Measurements from ENCODE around the gene TFF2. TPM values are rescaled to one million over a fixed set of nuclear protein-coding genes. Genes with fewer than 3 reads are reported as not detected.

The TFF2 gene
- total and polyA plus RNA-seq, 10 donors, result 0.14 TPM; not detected in 9

DNA sequence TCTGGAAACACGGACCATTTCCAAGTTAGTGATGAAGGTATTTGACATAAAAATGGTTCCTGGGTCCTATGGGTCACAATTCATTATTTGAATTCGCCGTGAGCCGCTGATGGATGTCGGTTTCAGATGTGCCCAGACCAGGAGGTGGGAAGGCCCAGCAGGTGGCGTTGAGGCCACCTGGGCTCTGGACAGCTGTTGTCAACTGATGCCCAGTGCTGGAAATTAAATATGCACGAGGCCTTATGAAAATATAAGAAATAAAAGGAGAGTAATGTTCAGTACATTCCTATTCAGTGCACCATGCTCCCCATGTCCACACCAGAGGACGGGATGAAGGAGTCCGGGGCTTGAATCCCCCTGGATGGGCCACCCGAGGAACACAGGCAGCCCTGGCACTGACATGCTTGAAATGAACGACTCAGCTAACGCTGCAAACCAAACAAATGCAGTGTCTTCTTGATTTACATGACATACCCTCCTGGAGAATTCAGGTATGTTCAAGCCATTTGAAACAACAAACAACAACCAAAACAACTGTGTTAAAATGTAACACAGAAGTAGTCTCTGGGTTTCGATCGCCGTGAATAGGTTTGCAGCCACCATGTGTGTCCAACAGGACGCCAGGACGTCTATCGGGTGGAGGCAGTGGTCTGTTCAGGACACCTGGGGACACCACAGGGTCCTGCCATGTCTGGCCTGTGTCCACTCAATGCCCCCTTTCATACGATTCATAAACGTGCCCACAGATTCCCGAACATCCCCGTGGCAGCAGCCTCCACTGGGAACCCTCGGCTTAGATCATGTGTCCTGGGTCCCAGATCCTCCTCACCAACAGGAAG is 41.7 kb downstream of the TFF2 start:
- Histone ChIP-seq H3K9me3 (no peaks in the 10 kb centered on the region), H3K4me3 (no peak overlapping the region), H3K27ac (no peak overlapping the region), H3K27me3 (replicated peaks in 1 of 7) (peaks cover 0 to 61% (median 15%) of the 10 kb centered on the region in 7 donors), H3K36me3 (no peaks in the 10 kb centered on the region), H3K4me1 (peaks cover 9 to 55% (median 30%) of the 10 kb centered on the region in 6 donors)
- intact Hi-C loops (cut with DNase I; ENCODE audit: low total_unique reads), result no loop called here
- no peak for TF ChIP-seq POLR2AphosphoS5 (IDR thresholded peaks at IDR 0.05)
- TF ChIP-seq, protein P1, sequence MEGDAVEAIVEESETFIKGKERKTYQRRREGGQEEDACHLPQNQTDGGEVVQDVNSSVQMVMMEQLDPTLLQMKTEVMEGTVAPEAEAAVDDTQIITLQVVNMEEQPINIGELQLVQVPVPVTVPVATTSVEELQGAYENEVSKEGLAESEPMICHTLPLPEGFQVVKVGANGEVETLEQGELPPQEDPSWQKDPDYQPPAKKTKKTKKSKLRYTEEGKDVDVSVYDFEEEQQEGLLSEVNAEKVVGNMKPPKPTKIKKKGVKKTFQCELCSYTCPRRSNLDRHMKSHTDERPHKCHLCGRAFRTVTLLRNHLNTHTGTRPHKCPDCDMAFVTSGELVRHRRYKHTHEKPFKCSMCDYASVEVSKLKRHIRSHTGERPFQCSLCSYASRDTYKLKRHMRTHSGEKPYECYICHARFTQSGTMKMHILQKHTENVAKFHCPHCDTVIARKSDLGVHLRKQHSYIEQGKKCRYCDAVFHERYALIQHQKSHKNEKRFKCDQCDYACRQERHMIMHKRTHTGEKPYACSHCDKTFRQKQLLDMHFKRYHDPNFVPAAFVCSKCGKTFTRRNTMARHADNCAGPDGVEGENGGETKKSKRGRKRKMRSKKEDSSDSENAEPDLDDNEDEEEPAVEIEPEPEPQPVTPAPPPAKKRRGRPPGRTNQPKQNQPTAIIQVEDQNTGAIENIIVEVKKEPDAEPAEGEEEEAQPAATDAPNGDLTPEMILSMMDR (IDR thresholded peaks at IDR 0.05 in 8 of 11, conservative IDR thresholded peaks at IDR 0.05 in 3 of 11), result no peak
- no peak for TF ChIP-seq POLR2A (IDR thresholded peaks at IDR 0.05)
- 56 to 67% (median 62%) methylated on average over 18 to 23 of the region's 23 CpGs for WGBS, 5 donors
- DNase-seq, result no peak

DNA sequence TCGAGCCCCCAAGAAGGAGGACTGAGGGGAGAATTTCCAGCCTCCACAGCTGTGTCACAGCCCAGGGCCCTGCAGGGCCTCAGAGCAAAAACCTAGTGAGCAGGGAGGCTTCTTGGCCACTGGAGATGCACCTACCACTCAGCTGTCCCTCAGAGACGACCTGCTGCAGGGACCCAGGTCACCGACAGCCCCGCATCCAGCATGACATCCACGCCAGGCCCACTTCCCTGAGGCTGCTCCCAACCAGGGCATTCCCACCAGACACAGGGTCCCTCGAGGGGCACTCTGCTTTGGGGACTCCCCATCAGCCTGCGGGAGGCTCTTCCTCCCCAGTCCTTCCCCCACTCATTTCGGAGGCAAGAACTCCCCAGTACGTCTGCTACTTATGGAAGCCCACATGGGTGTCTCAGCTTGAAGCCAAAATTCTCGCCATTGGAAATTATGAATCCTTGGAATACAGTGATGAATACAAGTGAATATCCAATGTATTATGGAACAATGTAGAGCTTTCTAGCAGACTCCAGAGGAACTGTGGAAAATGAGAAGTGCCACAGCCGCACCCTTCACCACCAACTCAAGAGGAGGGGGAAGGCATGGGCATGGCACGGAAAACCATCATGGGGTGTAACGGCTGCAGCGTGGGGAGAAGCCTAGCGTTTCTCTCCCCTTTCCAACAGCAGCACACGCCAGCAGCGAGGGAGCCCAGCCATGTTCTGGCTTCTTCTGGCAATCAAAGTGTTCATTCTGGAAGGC is 42.5 kb downstream of the TFF2 start:
- Histone ChIP-seq H3K36me3 (no peaks in the 10 kb centered on the region), H3K9me3 (no peaks in the 10 kb centered on the region), H3K4me3 (no peak overlapping the region), H3K27me3 (replicated peaks in 1 of 7) (peaks cover 0 to 61% (median 15%) of the 10 kb centered on the region in 7 donors), H3K4me1 (peaks cover 9 to 50% (median 28%) of the 10 kb centered on the region in 6 donors), H3K27ac (no peak overlapping the region)
- WGBS, 5 donors, result 54 to 73% (median 62%) methylated on average over 17 of the region's 17 CpGs
- TF ChIP-seq POLR2A (IDR thresholded peaks at IDR 0.05) (no peak), POLR2AphosphoS5 (IDR thresholded peaks at IDR 0.05) (no peak)
- TF ChIP-seq, protein P1 (IDR thresholded peaks at IDR 0.05 in 8 of 11, conservative IDR thresholded peaks at IDR 0.05 in 3 of 11), result no peak
- intact Hi-C loops (cut with DNase I; ENCODE audit: low total_unique reads), result no loop called here
- no peak for DNase-seq

DNA sequence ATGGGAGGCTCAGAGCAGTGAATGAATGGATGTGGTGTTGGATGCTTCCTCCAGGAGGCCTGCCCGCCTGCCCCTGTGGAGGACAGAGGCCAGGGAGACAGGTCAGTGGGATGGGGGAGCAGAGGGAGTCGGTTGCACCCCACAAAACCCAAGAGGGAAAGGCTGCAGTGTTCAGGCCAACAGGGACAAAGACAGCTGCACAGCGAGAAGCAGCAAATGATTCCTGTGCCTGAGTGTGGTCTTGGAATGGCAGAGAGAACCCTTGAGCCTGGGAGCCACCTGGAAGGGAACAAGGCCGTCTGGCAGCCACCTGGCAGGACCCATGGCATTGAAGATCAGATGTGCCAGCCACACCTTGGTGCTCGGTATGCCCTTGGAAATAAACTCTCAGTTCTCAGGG is 43.7 kb downstream of the TFF2 start:
- TF ChIP-seq POLR2A (IDR thresholded peaks at IDR 0.05) (no peak), POLR2AphosphoS5 (IDR thresholded peaks at IDR 0.05) (no peak)
- intact Hi-C loops (cut with DNase I; ENCODE audit: low total_unique reads), result no loop called here
- Histone ChIP-seq H3K9me3 (no peaks in the 10 kb centered on the region), H3K27ac (no peak overlapping the region), H3K36me3 (no peaks in the 10 kb centered on the region), H3K27me3 (replicated peaks in 1 of 7) (peaks cover 0 to 56% (median 15%) of the 10 kb centered on the region in 7 donors), H3K4me3 (no peak overlapping the region), H3K4me1 (peaks cover 7 to 50% (median 26%) of the 10 kb centered on the region in 6 donors)
- 50 to 71% (median 68%) methylated on average over 5 of the region's 5 CpGs for WGBS, 5 donors
- no peak for DNase-seq

DNA sequence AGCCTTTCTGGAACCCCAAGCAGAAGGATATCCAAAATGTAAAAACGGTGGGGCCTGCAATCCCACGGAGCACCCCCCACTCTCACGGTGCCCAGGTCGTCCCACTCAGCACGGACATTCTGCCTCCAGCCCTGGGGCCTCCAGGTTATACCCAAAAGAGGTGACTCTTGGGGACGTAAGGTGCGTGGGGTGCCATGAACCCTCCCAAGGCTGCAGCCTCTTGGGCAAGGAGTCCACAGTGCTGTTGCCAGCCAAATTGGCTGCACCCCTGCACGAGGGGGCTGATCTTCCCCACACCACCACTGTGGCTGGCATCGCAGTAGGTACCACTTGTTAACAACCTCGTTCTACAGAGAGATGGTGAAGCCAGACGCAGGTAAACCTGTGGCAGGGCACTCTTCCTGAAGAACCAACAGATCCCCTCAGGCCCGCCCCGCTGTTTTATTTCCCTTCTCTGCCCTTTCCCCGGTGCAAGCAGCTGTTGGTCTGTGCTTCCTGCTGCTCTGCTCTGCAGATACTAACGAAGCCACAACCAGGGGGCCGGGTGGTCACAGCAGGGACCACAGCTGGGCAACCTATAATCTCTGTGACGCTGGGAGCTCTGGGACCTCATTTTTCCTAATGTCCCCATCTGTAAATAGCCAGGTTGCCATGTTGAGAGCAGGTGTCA is 44.3 kb downstream of the TFF2 start:
- H3K36me3 ChIP-seq, result no peaks in the 10 kb centered on the region
- DNase-seq, result peak; percentile 62
- 37 to 44% (median 43%) methylated on average over 12 to 17 of the region's 17 CpGs for WGBS, 5 donors
- H3K9me3 ChIP-seq, result no peaks in the 10 kb centered on the region
- TF ChIP-seq POLR2AphosphoS5 (IDR thresholded peaks at IDR 0.05) (no peak), POLR2A (IDR thresholded peaks at IDR 0.05) (no peak)
- TF ChIP-seq, protein P1 (IDR thresholded peaks at IDR 0.05 in 8 of 11, conservative IDR thresholded peaks at IDR 0.05 in 3 of 11), result no peak
- intact Hi-C loops (cut with DNase I; ENCODE audit: low total_unique reads), result no loop called here
- H3K27ac ChIP-seq, result no peak overlapping the region
- peaks cover 7 to 50% (median 27%) of the 10 kb centered on the region in 6 donors for H3K4me1 ChIP-seq
- H3K4me3 ChIP-seq, result no peak overlapping the region
- peaks cover 0 to 56% (median 15%) of the 10 kb centered on the region in 7 donors for H3K27me3 ChIP-seq (replicated peaks in 1 of 7)

Data from spleen (tissue), 11 donors.